Mesenchymal stem cell (in vitro differentiated cells and primary cell): ENCODE results near the gene SLK.

Experiments
- DNase-seq: peaks from one replicate; pipeline ENCODE4 v3.0.0-alpha.2; 2013
- H2AFZ ChIP-seq: one replicate; pipeline ENCODE4 v1.6.1; 2013; ENCODE audit warnings: low read depth, mild to moderate bottlenecking, control low read depth, inconsistent platforms, low read length, moderate library complexity
- H2AK5ac ChIP-seq: 2 replicates; pipeline ENCODE4 v1.6.1; 2013; ENCODE audit warnings: low read length, moderate library complexity, mild to moderate bottlenecking, inconsistent platforms; ENCODE audit not compliant: severe bottlenecking
- H2BK120ac ChIP-seq: one replicate; pipeline ENCODE4 v1.6.1; 2013; ENCODE audit warnings: low read depth, mild to moderate bottlenecking, inconsistent platforms, low read length, moderate library complexity
- H2BK12ac ChIP-seq, 2 experiments: one replicate each; pipeline ENCODE4 v1.6.1; 2013; ENCODE audit warnings: inconsistent platforms in 2 of 2, low read length in 2 of 2, mild to moderate bottlenecking in 2 of 2, moderate library complexity in 2 of 2, control low read depth in 1 of 2
- H2BK15ac ChIP-seq: one replicate; pipeline ENCODE4 v1.6.1; 2013; ENCODE audit warnings: mild to moderate bottlenecking, low read depth, inconsistent platforms; ENCODE audit not compliant: poor library complexity, severe bottlenecking
- H2BK5ac ChIP-seq: 2 replicates; pipeline ENCODE4 v1.6.1; 2013; ENCODE audit warnings: low read depth, mild to moderate bottlenecking, low read length, control low read depth, inconsistent platforms; ENCODE audit not compliant: poor library complexity, severe bottlenecking
- H3K14ac ChIP-seq, 2 experiments: one replicate each; pipeline ENCODE4 v1.6.1; 2013; ENCODE audit warnings: inconsistent platforms in 2 of 2, low read length in 2 of 2, control low read depth in 1 of 2, mild to moderate bottlenecking in 1 of 2, moderate library complexity in 1 of 2
- H3K18ac ChIP-seq, 2 experiments: one replicate each; pipeline ENCODE4 v1.6.1; 2013; ENCODE audit warnings: inconsistent platforms in 2 of 2, low read length in 2 of 2, control low read depth in 1 of 2, low read depth in 1 of 2, mild to moderate bottlenecking in 1 of 2
- H3K23ac ChIP-seq, 2 experiments: one replicate each; pipeline ENCODE4 v1.6.1; 2013; ENCODE audit warnings: inconsistent platforms in 2 of 2, low read length in 2 of 2, mild to moderate bottlenecking in 2 of 2, moderate library complexity in 2 of 2, control low read depth in 1 of 2
- H3K27ac ChIP-seq: 2 replicates; pipeline ENCODE4 v1.5.1; 2013; ENCODE audit warnings: mild to moderate bottlenecking, moderate library complexity, low read length, control low read depth, inconsistent platforms; ENCODE audit not compliant: poor library complexity, severe bottlenecking
- H3K27me3 ChIP-seq, 2 experiments: 2 replicates each; pipeline versions ENCODE4 v1.6.1 to v1.7.0; 2013; ENCODE audit warnings: low read length in 2 of 2, mild to moderate bottlenecking in 2 of 2, moderate library complexity in 2 of 2, control low read depth in 1 of 2, inconsistent platforms in 1 of 2; ENCODE audit not compliant: control insufficient read depth in 1 of 2, insufficient read depth in 1 of 2
- H3K36me3 ChIP-seq, 2 experiments: 2 replicates each; pipeline versions ENCODE4 v1.6.1 to v1.7.0; 2013; ENCODE audit warnings: low read length in 2 of 2, control low read depth in 1 of 2, inconsistent platforms in 1 of 2, low read depth in 1 of 2, mild to moderate bottlenecking in 1 of 2; ENCODE audit not compliant: insufficient read depth in 2 of 2, control insufficient read depth in 1 of 2
- H3K4ac ChIP-seq, 2 experiments: one replicate each; pipeline ENCODE4 v1.6.1; 2013; ENCODE audit warnings: inconsistent platforms in 2 of 2, low read length in 2 of 2, mild to moderate bottlenecking in 2 of 2, moderate library complexity in 2 of 2, control low read depth in 1 of 2, low read depth in 1 of 2
- H3K4me1 ChIP-seq: 2 replicates; pipeline ENCODE4 v1.6.1; 2013; ENCODE audit warnings: low read depth, low read length, control low read depth; ENCODE audit not compliant: control insufficient read depth, insufficient read depth
- H3K4me2 ChIP-seq: 2 replicates; pipeline ENCODE4 v1.6.1; 2013; ENCODE audit warnings: low read length, mild to moderate bottlenecking, inconsistent platforms; ENCODE audit not compliant: poor library complexity, severe bottlenecking
- H3K4me3 ChIP-seq, 2 experiments: 2 replicates each; pipeline versions ENCODE4 v1.5.1 to v1.7.0; 2013; ENCODE audit warnings: low read length in 2 of 2, mild to moderate bottlenecking in 2 of 2, control low read depth in 1 of 2, low read depth in 1 of 2; ENCODE audit not compliant: insufficient read depth in 1 of 2
- H3K79me1 ChIP-seq: replicated peaks from 2 replicates; pipeline ENCODE4 v1.6.1; 2013; ENCODE audit warnings: mild to moderate bottlenecking, control low read depth, low read length, inconsistent platforms; ENCODE audit not compliant: poor library complexity, severe bottlenecking
- H3K9ac ChIP-seq: 2 replicates; pipeline ENCODE4 v1.7.0; 2013; ENCODE audit warnings: mild to moderate bottlenecking, low read length, moderate library complexity
- H3K9me3 ChIP-seq: 2 replicates; pipeline ENCODE4 v1.7.0; 2013; ENCODE audit warnings: mild to moderate bottlenecking, low read length; ENCODE audit not compliant: control insufficient read depth
- H4K8ac ChIP-seq: one replicate; pipeline ENCODE4 v1.6.1; 2013; ENCODE audit warnings: inconsistent platforms, mild to moderate bottlenecking, low read length, moderate library complexity
- H4K91ac ChIP-seq: one replicate; pipeline ENCODE4 v1.6.1; 2013; ENCODE audit warnings: mild to moderate bottlenecking, low read length, inconsistent platforms
- WGBS: methylation state at CpG from one replicate; pipeline ENCODE4 v1.1.7; 2013; ENCODE audit warnings: mixed read lengths; 5-methylcytosine and 5-hydroxymethylcytosine counted together

SLK gene

GRCh38 chr10:104002911-104003310 is 36.0 kb downstream of the SLK start:
- no peak overlapping the region for H3K4me3 ChIP-seq
- H2BK5ac ChIP-seq, result no peak overlapping the region
- no peak overlapping the region for H4K8ac ChIP-seq
- no peak overlapping the region for H2BK120ac ChIP-seq
- peaks cover 3 to 94% of the 10 kb centered on the region in 2 experiments for H3K36me3 ChIP-seq
- H3K9ac ChIP-seq, result no peak overlapping the region
- H3K27me3 ChIP-seq, result no peaks in the 10 kb centered on the region
- H2AK5ac ChIP-seq, result no peak overlapping the region
- 100% methylated on average over 1 of the region's 1 CpG for WGBS
- H3K18ac ChIP-seq, result no peak overlapping the region
- H2BK12ac ChIP-seq, result no peak overlapping the region
- no peak for DNase-seq
- no peak overlapping the region for H3K4ac ChIP-seq
- H3K27ac ChIP-seq, result no peak overlapping the region
- H3K9me3 ChIP-seq, result no peaks in the 10 kb centered on the region
- no peak overlapping the region for H3K4me2 ChIP-seq
- no peak overlapping the region for H2AFZ ChIP-seq
- no peaks in the 10 kb centered on the region for H3K4me1 ChIP-seq
- H3K79me1 ChIP-seq, result peaks cover 11% of the 10 kb centered on the region
- H3K23ac ChIP-seq, result no peak overlapping the region
- no peak overlapping the region for H4K91ac ChIP-seq
- no peak overlapping the region for H2BK15ac ChIP-seq
- H3K14ac ChIP-seq, result no peak overlapping the region

- Histone ChIP-seq H3K27ac (no peak overlapping the region), H3K14ac (no peak overlapping the region), H3K9ac (no peak overlapping the region), H3K4me1 (no peaks in the 10 kb centered on the region), H3K18ac (no peak overlapping the region), H4K91ac (no peak overlapping the region), H2BK120ac (no peak overlapping the region), H3K23ac (no peak overlapping the region), H2BK12ac (no peak overlapping the region), H2AK5ac (no peak overlapping the region), H2AFZ (no peak overlapping the region), H4K8ac (no peak overlapping the region), H3K9me3 (no peaks in the 10 kb centered on the region), H3K4me2 (no peak overlapping the region), H3K27me3 (no peaks in the 10 kb centered on the region), H2BK15ac (no peak overlapping the region), H2BK5ac (no peak overlapping the region), H3K36me3 (peaks cover 3 to 93% of the 10 kb centered on the region in 2 experiments), H3K4ac (no peak overlapping the region), H3K79me1 (peaks cover 11% of the 10 kb centered on the region), H3K4me3 (no peak overlapping the region)
- no peak for DNase-seq
- WGBS, result 97% methylated on average over 8 of the region's 8 CpGs
Measured at GRCh38 chr10:104005172-104005863, 38.4 kb downstream of the SLK start.

- no peak for DNase-seq
- Histone ChIP-seq H3K4me1 (no peaks in the 10 kb centered on the region), H3K27ac (no peak overlapping the region), H3K4me3 (no peak overlapping the region), H2BK120ac (no peak overlapping the region), H3K27me3 (no peaks in the 10 kb centered on the region), H3K14ac (no peak overlapping the region), H4K91ac (no peak overlapping the region), H3K36me3 (peaks cover 0 to 81% of the 10 kb centered on the region in 2 experiments), H3K4ac (no peak overlapping the region), H3K4me2 (no peak overlapping the region), H3K9me3 (no peaks in the 10 kb centered on the region), H4K8ac (no peak overlapping the region), H3K18ac (no peak overlapping the region), H2BK5ac (no peak overlapping the region), H3K79me1 (peaks cover 14% of the 10 kb centered on the region), H2AK5ac (no peak overlapping the region), H2AFZ (no peak overlapping the region), H2BK15ac (no peak overlapping the region), H3K9ac (no peak overlapping the region), H2BK12ac (no peak overlapping the region), H3K23ac (no peak overlapping the region)
- WGBS, result no CpG with 5 or more reads among the region's 2 CpGs
Measured at GRCh38 chr10:104011904-104012303, 45.0 kb downstream of the SLK start.

- no peak for DNase-seq
- Histone ChIP-seq H3K9me3 (no peaks in the 10 kb centered on the region), H4K91ac (no peak overlapping the region), H3K4me2 (no peak overlapping the region), H3K36me3 (peaks cover 0 to 83% of the 10 kb centered on the region in 2 experiments), H3K4me1 (no peaks in the 10 kb centered on the region), H3K23ac (no peak overlapping the region), H2AFZ (no peak overlapping the region), H3K27ac (no peak overlapping the region), H3K9ac (no peak overlapping the region), H2BK120ac (no peak overlapping the region), H2BK5ac (no peak overlapping the region), H3K4ac (no peak overlapping the region), H3K14ac (no peak overlapping the region), H2AK5ac (no peak overlapping the region), H4K8ac (no peak overlapping the region), H3K27me3 (no peaks in the 10 kb centered on the region), H3K18ac (no peak overlapping the region), H2BK12ac (no peak overlapping the region), H3K79me1 (peaks cover 11% of the 10 kb centered on the region), H3K4me3 (no peak overlapping the region), H2BK15ac (no peak overlapping the region)
- 100% methylated on average over 2 of the region's 4 CpGs for WGBS
Measured at GRCh38 chr10:104013489-104013888, 46.5 kb downstream of the SLK start.
